CD4-positive, alpha-beta T cell treated with Interleukin-4 for 4 hours (primary cell): ENCODE data around the gene PRSS27.
"Not testable (repeated sequence)": the region's sequence is repeated elsewhere in the genome, so short reads cannot be mapped to it uniquely, and the experiment has no call there.

ENCODE experiments used
- DNase-seq: peaks from one replicate; pipeline ENCODE4 v3.0.0-alpha.2; 2020

Gene PRSS27

DNA sequence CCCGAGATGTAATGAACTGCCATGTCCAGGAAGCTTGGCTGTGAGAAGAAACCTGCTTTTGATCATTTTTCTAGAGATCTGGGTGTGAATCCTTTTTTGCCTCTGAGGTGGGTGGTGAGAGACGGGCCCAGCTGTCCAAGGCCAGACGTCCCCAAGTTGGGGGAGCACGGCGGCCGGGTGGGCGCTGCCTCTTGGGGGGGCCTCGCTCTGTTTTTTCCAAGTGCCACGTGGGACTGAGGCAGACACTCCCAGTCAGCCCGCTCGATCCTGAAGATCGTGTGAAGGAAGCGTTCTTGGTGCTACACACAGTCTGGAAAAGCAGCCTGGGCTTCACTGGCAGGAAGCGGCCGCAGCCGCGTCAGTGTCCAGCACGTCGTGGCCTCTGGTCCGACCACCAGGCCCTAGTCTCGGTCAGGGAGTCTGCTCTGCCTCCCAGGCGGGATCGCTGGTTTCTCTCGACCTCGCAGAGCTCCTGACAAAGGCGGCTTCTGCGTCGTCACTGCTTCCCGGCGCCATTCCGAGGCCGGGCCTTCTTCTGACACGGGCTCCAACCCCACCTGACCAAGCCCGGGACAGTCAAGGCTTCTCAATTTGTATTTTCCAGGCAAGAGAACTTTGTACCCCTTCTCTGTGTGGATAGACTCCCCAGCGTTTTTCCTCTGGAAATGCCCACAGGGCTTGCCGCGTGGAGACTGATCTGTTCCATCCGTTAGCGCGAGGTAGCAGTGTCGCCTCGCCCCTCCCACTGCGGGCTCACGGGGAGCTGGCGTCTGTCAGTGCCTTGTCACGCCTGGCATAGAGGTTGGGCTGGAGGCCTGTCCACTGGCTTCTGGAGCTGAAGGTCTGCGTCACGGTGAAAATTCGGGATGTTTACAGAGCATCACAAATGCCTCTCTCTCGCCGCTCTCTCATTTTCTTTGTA lies 12.4 kb downstream of the PRSS27 start:
- DNase-seq, result no peak

DNA sequence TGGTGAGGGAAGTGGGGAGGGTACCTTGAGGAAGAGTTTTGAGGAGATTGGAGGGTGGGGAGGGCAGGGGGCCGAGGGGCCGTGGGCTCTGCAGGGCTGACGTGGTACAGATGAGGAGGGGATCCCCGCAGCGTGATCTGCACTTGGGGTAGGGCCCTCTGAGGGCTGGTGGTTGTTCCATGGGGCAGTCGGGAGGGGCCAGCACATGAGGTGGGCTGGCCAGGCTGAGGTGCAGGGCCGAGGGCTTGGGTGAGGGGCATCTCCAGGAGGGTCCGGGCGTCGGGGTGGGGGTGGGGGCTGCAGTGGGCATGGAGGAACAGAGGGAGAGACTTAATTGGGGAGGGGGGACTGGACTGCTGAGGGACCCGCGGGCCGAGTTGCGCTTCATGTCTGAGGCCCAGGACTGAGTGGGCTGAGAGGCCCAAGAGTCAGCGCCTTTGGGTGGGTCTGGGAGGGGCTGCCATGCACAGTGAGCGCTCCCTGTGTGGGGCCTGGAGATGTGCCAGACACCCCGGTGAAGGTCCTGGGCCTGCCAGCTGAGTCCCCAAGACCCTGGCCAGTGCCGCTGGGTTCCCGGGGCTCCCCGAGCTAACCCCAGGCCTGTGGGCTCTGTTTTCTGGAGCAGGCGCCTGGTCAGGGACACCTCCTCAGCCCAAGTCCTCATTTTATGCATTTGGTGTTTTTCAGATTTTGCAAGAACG lies 13.3 kb downstream of the PRSS27 start:
- no peak for DNase-seq

DNA sequence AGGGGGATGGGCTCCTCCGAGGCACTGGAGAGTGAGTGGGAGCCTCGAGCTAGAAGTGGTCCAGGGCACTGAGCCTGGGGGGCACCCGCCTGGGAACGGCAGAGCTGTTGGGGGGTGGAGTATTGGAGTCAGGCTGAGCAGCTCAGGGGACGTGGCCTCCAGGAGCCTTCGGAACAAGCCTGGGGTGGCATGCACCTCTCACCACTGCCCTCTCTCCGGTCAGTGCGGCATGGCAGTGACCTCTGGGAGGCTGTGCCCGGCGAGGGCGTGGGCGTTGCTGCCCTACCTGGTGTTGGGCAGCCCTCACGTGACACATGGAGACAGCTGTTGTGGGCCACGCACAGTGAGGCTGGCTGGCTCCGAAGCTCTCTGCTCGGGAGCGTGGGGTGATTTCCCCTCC lies 13.9 kb downstream of the PRSS27 start:
- no peak for DNase-seq

DNA sequence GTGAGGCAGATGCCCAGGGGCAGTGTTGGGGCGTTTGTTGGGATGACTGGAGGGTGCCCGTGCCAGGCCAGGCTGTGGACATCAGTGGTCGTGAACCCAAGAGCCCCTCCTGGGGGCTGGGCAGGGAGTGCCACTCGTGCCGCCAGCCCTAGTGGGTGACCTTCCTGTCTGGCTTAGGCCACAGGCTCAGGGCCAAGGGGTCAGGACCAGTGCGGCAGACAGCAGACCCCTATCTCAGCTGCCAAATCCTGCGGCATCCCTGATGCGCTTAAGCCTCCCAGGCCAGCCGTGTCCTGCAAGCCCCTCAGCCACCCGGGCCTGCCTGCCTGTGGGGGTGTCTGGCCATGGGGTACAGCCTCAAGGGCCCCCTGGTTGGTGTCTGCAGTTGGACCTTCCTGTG lies 14.7 kb downstream of the PRSS27 start:
- no peak for DNase-seq

GRCh38 chr16:2704983-2705275 lies 15.1 kb downstream of the PRSS27 start:
- DNase-seq, result no peak

DNA sequence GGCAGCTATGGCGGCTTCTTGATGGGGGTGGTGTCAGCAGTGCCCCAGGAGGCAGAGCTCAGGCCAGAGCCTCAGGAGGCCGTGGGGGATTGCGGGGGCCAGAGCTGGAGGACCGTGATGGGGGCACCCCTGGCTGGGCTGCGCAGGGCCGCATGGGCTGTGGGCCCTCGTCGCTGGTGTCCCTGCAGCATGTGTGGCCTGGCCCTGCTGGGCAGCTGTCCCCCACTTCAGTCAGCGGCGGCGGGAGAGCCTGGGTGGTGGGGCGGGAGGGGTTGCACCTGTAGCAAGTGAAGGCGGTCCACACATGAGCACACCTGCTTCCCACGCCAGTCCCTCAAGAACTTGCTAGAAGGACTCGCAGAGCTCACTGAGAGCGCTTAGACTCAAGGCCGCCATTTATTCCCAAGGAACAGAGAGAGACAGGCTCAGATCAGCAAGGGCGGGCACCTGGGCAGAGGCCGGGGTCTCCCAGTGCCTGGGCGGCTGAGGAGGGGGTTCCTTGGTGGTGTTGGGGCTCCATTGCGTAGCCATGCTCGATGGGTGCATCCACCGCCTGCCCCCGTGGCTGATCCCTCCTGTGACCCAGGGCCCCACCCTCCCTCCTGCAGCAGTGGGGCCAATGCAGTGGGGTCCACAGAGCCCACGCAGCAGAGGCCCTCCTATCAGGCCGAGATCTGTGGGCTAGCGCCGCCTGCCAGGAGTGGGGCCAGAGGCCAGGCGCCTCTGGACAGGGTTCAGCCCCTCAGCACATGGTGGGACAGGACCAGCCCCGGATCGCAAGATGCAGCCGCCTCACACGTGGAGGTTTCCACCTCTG lies 15.7 kb downstream of the PRSS27 start:
- DNase-seq, result no peak

DNA sequence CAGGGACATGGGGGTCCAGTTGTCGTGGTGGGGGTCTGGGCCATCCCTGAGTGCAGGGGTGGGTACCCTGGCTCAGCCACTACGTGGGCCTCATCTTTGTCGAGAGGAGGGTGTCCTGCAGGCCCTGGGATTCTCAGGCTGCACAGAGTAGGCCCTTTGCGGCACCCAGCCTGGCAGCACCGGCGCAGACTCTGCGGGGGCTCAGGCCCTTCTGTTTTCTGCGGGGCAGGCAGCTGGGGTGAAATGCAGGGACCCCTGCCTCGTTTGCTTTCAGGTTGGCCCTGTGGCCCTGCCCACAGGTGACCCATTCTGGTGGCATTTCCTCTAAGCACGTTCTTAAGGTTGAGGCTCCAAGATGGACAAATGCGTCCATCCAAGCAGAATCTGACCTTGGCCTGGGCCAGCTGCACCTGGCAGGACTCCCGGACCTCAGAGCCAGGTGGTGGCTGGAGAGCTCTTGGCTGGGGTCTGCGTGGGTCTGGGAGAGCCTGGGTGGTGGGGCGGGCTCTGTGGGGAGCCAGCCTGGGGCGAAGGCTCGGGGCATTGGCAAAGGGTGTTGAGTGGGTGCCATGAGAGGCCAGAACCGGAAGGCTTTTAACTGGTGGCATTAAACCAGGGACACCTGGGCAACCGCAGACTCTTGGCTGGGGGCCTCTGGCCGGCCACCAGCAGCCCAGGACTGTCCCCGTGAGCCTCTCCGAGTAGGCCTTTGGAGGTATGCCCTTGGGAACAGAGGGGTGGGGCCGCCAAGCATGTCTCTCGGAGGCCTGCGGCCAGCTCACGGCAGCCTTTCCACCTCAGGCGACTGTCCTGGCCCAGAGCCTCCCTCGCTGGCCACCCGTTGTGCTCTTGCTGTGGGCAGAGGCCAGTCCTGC lies 16.9 kb downstream of the PRSS27 start:
- no peak for DNase-seq

DNA sequence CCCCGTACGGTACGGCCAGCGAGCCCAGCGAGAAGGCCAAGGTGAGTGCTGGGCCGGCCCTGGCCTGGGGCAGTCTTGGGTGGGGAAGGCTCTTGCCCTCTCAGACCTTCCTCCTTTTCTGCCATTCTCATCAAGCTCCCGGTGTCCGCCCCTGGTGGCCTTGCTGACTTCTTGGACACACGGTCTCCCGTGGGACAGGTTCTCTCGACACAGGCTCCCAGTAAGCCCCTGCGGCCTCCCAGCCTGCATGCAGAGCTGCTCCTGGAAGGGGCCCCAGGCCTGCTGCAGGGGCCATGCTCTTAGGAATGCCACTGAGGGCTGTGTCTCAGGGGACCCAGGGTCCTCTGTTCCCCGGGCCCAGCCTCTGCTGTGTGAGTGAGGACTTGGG lies 17.6 kb downstream of the PRSS27 start:
- DNase-seq, result no peak

DNA sequence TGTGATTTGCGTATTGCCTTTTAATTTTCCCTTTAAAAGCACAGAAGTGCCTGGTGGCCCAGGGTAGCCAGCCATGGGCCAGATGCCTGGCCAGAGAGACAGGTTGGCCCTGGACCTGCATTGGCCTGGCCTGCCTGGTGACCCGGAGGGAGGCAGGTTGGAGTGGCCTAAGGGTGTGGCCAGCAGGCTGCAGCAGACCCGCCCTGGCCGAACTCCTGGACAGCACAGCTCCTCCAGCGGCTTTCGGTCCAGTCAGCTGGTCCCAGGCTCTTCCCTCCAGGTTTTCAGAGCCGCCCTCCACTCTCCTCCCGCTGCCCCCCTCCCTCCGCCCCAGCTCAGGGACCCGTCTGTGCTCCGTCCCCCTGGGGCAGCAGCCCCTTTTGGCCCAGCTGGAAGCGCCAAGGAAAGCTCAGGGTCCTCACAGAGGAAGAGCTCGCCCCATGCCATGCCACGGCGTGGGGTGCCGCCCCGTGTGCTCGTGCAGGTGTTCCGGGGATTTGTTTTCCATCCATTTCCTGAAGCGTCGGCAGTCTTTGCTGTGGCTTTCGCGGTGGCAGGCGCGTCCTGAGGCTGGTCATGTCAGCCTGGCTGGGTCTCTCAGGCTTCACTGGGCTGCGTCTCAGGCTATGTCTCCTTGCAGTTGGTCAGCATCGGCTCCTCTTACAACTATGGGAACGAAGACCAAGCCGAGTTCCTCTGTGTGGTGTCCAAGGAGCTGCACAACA lies 18.1 kb downstream of the PRSS27 start:
- DNase-seq, result no peak

- no peak for DNase-seq
Measured at GRCh38 chr16:2701272-2701671, 18.8 kb downstream of the PRSS27 start.

GRCh38 chr16:2700786-2701185 lies 19.2 kb downstream of the PRSS27 start:
- DNase-seq, result no peak

GRCh38 chr16:2699791-2700600 lies 20.0 kb downstream of the PRSS27 start:
- DNase-seq, result no peak

DNA sequence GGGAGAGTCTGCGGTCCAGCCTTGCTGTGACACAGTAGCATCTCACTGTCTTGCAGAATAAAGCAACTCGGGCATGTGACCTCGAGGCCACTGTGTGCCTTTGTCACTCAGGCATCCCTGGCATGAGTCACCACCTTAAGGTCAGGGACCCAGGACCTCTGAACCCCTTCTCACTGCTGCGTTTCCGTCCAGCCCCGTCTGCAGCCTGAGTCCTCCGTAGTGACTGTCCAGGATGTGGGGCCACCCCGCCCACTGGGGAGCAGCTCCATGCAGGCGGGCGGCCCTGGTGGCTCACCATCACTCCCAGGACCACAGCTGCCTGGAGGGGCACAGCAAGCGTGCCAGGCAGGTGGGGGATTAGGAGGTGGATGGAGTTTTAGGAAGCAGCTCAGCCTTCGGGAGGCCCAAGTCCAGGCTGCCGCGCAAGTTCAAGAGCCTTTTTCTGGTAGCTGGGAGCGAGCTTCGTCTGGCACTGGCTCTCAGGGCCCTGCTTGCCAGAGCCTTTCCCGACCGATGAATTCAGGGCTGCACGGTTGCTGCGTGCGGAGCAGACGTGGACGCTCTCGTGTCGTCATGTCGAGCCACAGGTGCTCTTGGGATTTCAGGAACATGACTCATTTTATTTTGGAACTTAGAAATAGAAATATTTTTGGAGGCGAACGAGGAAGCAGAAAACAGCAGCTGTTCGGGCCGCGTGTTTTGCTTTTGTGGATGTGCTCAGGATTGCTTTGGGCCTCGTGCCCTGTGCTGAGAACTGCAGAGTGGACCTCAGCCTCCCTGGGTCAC lies 20.9 kb downstream of the PRSS27 start:
- DNase-seq, result no peak

- no peak for DNase-seq
Measured at GRCh38 chr16:2698103-2698870, 21.7 kb downstream of the PRSS27 start.

- no peak for DNase-seq
Measured at GRCh38 chr16:2697401-2697948, 22.5 kb downstream of the PRSS27 start.

DNA sequence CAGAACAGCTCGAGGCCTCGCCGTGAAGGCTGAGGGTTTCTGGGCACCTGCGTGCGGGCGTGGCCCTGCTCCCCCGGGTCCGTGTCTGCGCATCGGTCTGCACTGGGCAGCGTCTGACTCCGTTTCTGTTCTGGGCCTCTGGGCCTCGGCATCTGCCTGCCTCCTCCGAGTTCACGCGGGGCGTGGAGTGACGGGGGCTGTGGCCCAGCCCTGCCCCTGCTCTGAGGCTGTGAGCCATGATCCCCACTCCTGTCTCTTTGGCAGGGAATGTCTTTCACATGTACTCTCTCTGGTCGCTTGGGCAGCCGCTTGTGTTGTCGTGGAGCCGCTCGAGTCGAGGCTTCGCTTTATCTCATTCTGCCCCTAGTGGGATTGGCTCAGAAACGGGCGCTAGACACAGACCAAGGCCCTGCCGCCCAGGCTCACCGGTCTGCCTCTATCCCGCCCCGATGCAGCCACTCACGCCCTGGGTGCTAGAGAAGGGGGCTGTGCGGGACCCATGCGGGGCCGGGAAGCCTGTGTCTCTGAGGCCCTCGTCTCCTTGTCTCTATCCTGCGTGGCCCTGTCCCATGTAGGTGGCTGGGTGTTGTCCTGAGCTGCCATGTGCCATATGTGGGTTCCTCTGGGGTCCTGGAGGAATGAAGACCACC lies 23.3 kb downstream of the PRSS27 start:
- not testable (repeated sequence) for DNase-seq

DNA sequence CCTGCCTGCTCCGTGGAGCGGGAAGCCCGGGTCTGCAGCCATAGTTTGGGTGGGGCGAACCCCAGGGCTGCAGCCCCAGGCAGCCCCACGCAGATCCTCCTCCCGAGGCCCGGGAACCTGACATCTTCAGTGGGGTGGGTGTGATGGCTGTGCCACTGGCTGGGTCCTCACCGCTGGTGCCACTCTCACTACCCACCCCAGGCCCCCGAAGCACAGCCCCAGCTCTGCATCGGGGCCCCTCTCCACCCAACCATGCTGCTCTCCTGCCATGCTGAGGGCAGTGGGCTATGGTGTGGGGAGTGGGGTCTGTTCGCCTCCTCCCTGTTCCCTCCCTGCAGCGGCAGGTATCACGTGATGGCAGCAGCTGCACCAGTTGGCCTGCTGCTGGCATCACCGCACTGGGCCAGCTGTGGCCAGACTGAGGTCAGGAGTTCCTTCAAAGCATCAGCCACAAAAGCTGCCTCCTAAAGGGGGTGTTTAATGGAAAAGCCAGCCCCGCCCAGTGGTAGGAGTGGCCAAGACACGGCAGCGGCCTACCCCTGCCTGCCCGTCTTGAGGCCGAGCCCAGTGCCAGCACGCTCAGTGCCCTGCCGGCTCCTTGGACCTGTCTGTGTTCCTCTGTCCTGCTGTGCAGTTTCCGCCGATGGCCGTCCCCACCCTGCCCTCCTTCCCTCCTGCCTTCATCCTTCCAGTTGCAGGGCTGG lies 26.9 kb downstream of the PRSS27 start:
- DNase-seq, result no peak
